HG03175 (cell line): ENCODE results near the gene CELF4.

Experiments
- ATAC-seq: cut with Tn5 transposase; IDR thresholded peaks from one replicate; pipeline ENCODE4 v1.9.1; 2021; ENCODE audit warnings: mild to moderate bottlenecking, moderate library complexity; ENCODE audit not compliant: unreplicated experiment

CELF4 gene

GRCh38 chr18:37447962-37448888 is 117.4 kb downstream of the CELF4 start:
- no peak for ATAC-seq

GRCh38 chr18:37445836-37446235 is 119.8 kb downstream of the CELF4 start:
- ATAC-seq: no peak

GRCh38 chr18:37445368-37445767 is 120.2 kb downstream of the CELF4 start:
- ATAC-seq: no peak

GRCh38 chr18:37443325-37444055 is 122.1 kb downstream of the CELF4 start:
- ATAC-seq: no peak

- ATAC-seq: no peak
These were observed 123.1 kb downstream of the CELF4 start for GRCh38 chr18:37442477-37442876.

- ATAC-seq: no peak
These were observed 123.8 kb downstream of the CELF4 start for GRCh38 chr18:37441821-37442220.

GRCh38 chr18:37440206-37440605 is 125.4 kb downstream of the CELF4 start:
- ATAC-seq: no peak

- ATAC-seq: no peak
These were observed 127.0 kb downstream of the CELF4 start for GRCh38 chr18:37438417-37439180.

- no peak for ATAC-seq
These were observed 129.6 kb downstream of the CELF4 start for GRCh38 chr18:37435996-37436395.

- no peak for ATAC-seq
These were observed 130.3 kb downstream of the CELF4 start for GRCh38 chr18:37435150-37435867.

GRCh38 chr18:37434161-37434860 is 131.3 kb downstream of the CELF4 start:
- no peak for ATAC-seq

GRCh38 chr18:37432436-37433195 is 133.0 kb downstream of the CELF4 start:
- ATAC-seq: no peak

- ATAC-seq: no peak
These were observed 135.1 kb downstream of the CELF4 start for GRCh38 chr18:37430357-37431076.

- ATAC-seq: no peak
These were observed 135.8 kb downstream of the CELF4 start for GRCh38 chr18:37429791-37430190.

GRCh38 chr18:37428288-37428974 is 137.2 kb downstream of the CELF4 start:
- ATAC-seq: no peak

GRCh38 chr18:37426586-37426985 is 139.0 kb downstream of the CELF4 start:
- no peak for ATAC-seq

- no peak for ATAC-seq
These were observed 140.4 kb downstream of the CELF4 start for GRCh38 chr18:37425222-37425621.

- no peak for ATAC-seq
These were observed 141.1 kb downstream of the CELF4 start for GRCh38 chr18:37424507-37424906.
